Chondrocyte (in vitro differentiated cells): Measurements from ENCODE around the gene ADD3. TPM values are rescaled to one million over a fixed set of nuclear protein-coding genes. Genes with fewer than 3 reads are reported as not detected.

Experiments used
- DNase-seq: peaks from one replicate; pipeline ENCODE4 v3.0.0; 2021; ENCODE audit warnings: mixed read lengths, low spot score
- H3K27ac Mint-ChIP-seq: one replicate; pipeline ENCODE4 v1.8.0; 2021; ENCODE audit warnings: mild to moderate bottlenecking, moderate library complexity, mixed read lengths; ENCODE audit not compliant: unreplicated experiment
- H3K27me3 Mint-ChIP-seq: 2 replicates; pipeline ENCODE4 v1.8.0; 2021; ENCODE audit warnings: low read depth, mixed read lengths
- H3K36me3 Mint-ChIP-seq: 2 replicates; pipeline ENCODE4 v1.8.0; 2021; ENCODE audit warnings: low read depth, mixed read lengths
- H3K4me1 Mint-ChIP-seq: 2 replicates; pipeline ENCODE4 v1.8.0; 2021; ENCODE audit warnings: low read depth, mild to moderate bottlenecking, mixed read lengths
- H3K4me3 Mint-ChIP-seq: one replicate; pipeline ENCODE4 v1.8.0; 2021; ENCODE audit warnings: mild to moderate bottlenecking, moderate library complexity, mixed read lengths; ENCODE audit not compliant: unreplicated experiment
- H3K9me3 Mint-ChIP-seq: 2 replicates; pipeline ENCODE4 v1.8.0; 2021; ENCODE audit warnings: low read depth, mixed read lengths
- total RNA-seq: library from RNA; stranded (reverse); gene quantifications from 3 replicates; pipeline ENCODE4 v1.2.1, GENCODE V29; 2021
- TF ChIP-seq, protein P1 (sequence below): fragments of 200-600 bp; sonication (generic); IDR thresholded peaks from 2 replicates; pipeline ENCODE4 v1.5.0; 2021; ENCODE audit warnings: antibody characterized with exemption, mild to moderate bottlenecking, moderate library complexity

The ADD3 gene
- total RNA-seq, 1 donor from 2014 or later, result 75.1 TPM

DNA sequence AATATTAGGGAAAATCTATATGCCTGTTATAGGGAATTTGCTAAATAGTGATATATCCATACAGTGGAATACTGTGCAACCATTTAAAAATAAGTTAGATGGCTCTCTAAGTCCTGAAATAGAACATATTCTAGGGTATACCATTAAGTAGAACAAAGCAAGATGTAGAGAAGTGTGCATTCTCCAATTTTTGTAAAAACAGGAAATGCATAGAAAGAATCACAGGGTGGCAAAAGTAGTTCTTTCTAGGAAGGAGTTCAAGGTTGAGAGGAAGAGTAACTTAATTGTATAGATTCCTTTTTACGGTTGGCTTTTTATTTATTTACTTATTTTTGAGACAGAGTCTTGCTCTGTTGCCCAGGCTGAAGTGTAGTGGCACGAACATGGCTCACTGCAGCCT lies 43.7 kb downstream of the ADD3 start:
- Mint-ChIP-seq H3K4me1 (peaks cover 41% of the 10 kb centered on the region), H3K27ac (no peak overlapping the region), H3K9me3 (peaks cover 7% of the 10 kb centered on the region), H3K27me3 (no peaks in the 10 kb centered on the region), H3K4me3 (no peak overlapping the region), H3K36me3 (peaks cover 9% of the 10 kb centered on the region)
- TF ChIP-seq, protein P1, sequence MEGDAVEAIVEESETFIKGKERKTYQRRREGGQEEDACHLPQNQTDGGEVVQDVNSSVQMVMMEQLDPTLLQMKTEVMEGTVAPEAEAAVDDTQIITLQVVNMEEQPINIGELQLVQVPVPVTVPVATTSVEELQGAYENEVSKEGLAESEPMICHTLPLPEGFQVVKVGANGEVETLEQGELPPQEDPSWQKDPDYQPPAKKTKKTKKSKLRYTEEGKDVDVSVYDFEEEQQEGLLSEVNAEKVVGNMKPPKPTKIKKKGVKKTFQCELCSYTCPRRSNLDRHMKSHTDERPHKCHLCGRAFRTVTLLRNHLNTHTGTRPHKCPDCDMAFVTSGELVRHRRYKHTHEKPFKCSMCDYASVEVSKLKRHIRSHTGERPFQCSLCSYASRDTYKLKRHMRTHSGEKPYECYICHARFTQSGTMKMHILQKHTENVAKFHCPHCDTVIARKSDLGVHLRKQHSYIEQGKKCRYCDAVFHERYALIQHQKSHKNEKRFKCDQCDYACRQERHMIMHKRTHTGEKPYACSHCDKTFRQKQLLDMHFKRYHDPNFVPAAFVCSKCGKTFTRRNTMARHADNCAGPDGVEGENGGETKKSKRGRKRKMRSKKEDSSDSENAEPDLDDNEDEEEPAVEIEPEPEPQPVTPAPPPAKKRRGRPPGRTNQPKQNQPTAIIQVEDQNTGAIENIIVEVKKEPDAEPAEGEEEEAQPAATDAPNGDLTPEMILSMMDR, result no peak
- no peak for DNase-seq

DNA sequence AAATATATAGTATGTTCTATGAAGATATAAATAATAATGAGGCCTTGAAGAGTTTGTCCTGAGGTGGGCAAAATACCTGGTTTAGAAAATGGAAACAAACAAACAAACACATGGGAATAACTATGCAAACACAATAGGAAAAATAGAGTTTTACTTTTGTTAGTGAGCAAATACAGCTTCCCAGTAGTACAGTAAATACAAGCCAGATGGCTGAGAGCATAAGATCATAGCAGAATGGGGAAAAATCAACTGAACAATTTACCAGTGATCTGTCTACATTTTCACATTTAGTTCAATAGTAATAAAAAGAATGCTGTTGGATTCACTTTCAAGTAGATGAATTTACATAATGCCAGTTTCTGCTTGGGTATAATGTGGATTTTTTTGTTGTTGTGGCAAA lies 45.1 kb downstream of the ADD3 start:
- H3K27me3 Mint-ChIP-seq, result no peaks in the 10 kb centered on the region
- TF ChIP-seq, protein P1, result no peak
- H3K4me3 Mint-ChIP-seq, result no peak overlapping the region
- H3K36me3 Mint-ChIP-seq, result peaks cover 9% of the 10 kb centered on the region
- H3K27ac Mint-ChIP-seq, result no peak overlapping the region
- H3K9me3 Mint-ChIP-seq, result peaks cover 7% of the 10 kb centered on the region
- H3K4me1 Mint-ChIP-seq, result peaks cover 54% of the 10 kb centered on the region
- DNase-seq, result no peak

DNA sequence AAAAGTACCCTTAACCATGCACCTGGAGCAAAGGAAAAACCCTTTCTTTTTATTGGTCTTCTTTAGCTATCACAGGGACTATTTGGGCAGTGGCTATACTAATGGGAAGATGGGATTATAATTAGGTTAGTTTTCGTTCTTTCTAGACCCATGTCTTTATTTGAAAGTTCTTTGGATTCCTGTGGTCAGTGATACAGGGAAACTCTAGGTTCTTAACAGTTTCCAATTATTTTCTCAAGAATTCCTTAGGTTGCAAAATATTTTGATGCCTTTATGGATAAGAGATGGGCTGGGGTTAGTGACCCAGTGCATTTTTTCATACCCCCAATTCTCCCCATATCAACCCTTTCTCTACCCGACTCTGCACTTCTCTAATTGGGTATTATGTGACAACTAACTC lies 49.0 kb downstream of the ADD3 start:
- Mint-ChIP-seq H3K9me3 (no peaks in the 10 kb centered on the region), H3K36me3 (no peaks in the 10 kb centered on the region), H3K4me3 (no peak overlapping the region), H3K27me3 (no peaks in the 10 kb centered on the region), H3K27ac (peak overlapping the region; percentile 71), H3K4me1 (peaks cover 81% of the 10 kb centered on the region)
- TF ChIP-seq, protein P1, result no peak
- DNase-seq, result no peak

DNA sequence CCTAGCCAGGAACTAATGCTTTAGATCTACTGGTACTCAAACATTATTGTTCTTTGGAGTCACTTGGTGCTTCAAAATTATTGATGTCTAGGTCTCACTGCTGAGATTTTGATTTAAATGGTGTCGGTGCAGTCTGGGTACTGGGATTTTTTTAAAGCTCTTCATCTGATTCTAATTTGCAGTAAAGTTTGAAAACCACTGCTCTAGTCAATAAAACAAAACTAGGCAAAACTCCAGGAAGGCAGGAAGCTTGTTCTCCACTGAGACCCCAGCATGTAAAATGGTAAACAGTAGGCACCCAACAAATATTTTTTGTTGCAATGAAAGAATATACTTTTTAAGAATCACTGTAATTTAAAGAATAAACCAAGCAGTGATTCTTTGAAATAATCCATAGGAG lies 49.7 kb downstream of the ADD3 start:
- peaks cover 78% of the 10 kb centered on the region for H3K4me1 Mint-ChIP-seq
- H3K4me3 Mint-ChIP-seq, result no peak overlapping the region

DNA sequence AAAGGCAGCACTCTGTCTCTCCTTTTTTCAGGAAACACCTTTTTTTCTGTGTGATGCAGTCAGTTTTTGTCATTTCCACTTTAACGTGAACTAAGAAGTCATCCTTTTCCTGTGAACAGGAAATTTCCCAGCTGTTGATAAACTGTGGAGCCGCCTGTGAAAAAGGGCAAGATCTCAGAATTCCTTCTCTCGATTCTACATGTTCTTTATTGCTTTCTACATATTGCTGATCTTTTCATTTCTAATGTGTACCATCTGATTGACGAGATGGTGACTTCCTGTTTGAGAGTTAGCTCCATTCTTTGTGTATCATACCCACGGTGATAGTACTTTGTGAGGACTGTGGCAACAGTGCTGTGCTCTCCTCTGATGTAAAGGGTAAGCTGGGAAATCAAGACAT lies 50.4 kb downstream of the ADD3 start:
- Mint-ChIP-seq H3K4me1 (peaks cover 70% of the 10 kb centered on the region), H3K4me3 (no peak overlapping the region), H3K27me3 (no peaks in the 10 kb centered on the region), H3K27ac (peak overlapping the region; percentile 87), H3K36me3 (no peaks in the 10 kb centered on the region), H3K9me3 (no peaks in the 10 kb centered on the region)
- TF ChIP-seq, protein P1, result no peak
- no peak for DNase-seq

More for the DNA sequence above, 49.7 kb downstream of the ADD3 start:
- H3K27me3 Mint-ChIP-seq, result no peaks in the 10 kb centered on the region
- H3K9me3 Mint-ChIP-seq, result no peaks in the 10 kb centered on the region
- H3K36me3 Mint-ChIP-seq, result no peaks in the 10 kb centered on the region
- H3K27ac Mint-ChIP-seq, result peak overlapping the region; percentile 71
- TF ChIP-seq, protein P1, result no peak
- DNase-seq, result no peak
